ENCODE measurements around the gene RNF213. TPM values are rescaled to one million over a fixed set of nuclear protein-coding genes. Genes with fewer than 3 reads are reported as not detected.
"Not testable (repeated sequence)": the region's sequence is repeated elsewhere in the genome, so short reads cannot be mapped to it uniquely, and the experiment has no call there.

RNF213 gene
- total and polyA plus RNA-seq, 10 of the 15 experiments (the other 5 are each of a cell fraction or from before 2014, with no cell fraction given) = 18.6 to 145 (median 65.8) TPM

DNA sequence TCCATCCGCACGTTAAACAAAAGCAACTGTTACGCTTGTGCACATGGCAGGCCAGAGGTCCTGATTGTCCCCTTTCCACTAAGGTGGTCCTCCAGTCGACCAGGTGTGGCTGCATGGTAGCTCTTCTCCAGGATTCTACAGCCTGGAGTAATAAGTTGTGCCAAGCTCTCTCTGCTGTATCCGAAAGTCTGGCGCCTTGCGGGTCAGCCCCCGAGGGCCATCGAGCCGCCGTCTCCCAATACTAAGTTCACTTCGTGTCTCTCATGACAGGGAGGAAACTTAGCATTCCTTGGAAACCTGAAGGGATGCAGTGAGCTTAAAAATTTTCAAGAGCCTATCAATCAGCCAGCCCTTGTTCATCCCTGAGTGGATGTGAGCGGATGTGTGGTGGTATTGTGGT is 149.0 kb downstream of the RNF213 start (continued):
- no peak for TF ChIP-seq SUPT20H (IDR thresholded peaks at IDR 0.05; ENCODE audit: borderline replicate concordance, control insufficient read depth, low read depth, low read length)

- RAD21 ChIA-PET (ENCODE audit: unreplicated experiment); POLR2A ChIA-PET; H3K27me3 ChIP-seq (replicated peaks in 1 of 2; ENCODE audit: control insufficient read depth in 2 of 2, insufficient read depth in 2 of 2, low read length in 1 of 2); H3K4me1 ChIP-seq (ENCODE audit: control insufficient read depth, insufficient read depth, low read length); DNase-seq (ENCODE audit: low read depth, low spot score); H3K9ac ChIP-seq (ENCODE audit: control insufficient read depth, insufficient read depth, low read length); ATAC-seq; H4K20me1 ChIP-seq (ENCODE audit: control insufficient read depth, insufficient read depth); in situ Hi-C loops (cut with MboI); H3K4me3 ChIP-seq; intact Hi-C loops (cut with micrococcal nuclease; ENCODE audit: unreplicated experiment); BruUV-seq (replicated peaks); H3K79me2 ChIP-seq (ENCODE audit: control insufficient read depth, insufficient read depth, low read length); FAIRE-seq; H3K9me3 ChIP-seq (replicated peaks; ENCODE audit: control insufficient read depth, insufficient read depth, low read length); H3K27ac ChIP-seq (ENCODE audit: control insufficient read depth, insufficient read depth); H3K36me3 ChIP-seq (ENCODE audit: control insufficient read depth in 2 of 2, insufficient read depth in 2 of 2, low read length in 1 of 2); SMC1A ChIA-PET (ENCODE audit: uncharacterized antibody, unreplicated experiment); H2AFZ ChIP-seq (ENCODE audit: control insufficient read depth, low read depth, low read length); H3K4me2 ChIP-seq (ENCODE audit: control insufficient read depth, insufficient read depth); CTCF ChIA-PET: not testable (repeated sequence)
- 42% methylated on average over 16 of the region's 16 CpGs for WGBS (ENCODE audit: insufficient coverage, insufficient replicate concordance, low lambda C conversion rate, missing lambda C conversion rate)
Measured at GRCh38 chr17:80410441-80411087, 149.9 kb downstream of the RNF213 start.

- Histone ChIP-seq H3K9ac (ENCODE audit: control insufficient read depth, insufficient read depth, low read length) (no peak overlapping the region), H3K36me3 (ENCODE audit: control insufficient read depth in 2 of 2, insufficient read depth in 2 of 2, low read length in 1 of 2) (no peaks in the 10 kb centered on the region; a peak in 1 of 4 replicates), H4K20me1 (ENCODE audit: control insufficient read depth, insufficient read depth) (no peaks in the 10 kb centered on the region), H3K9me3 (replicated peaks; ENCODE audit: control insufficient read depth, insufficient read depth, low read length) (no peaks in the 10 kb centered on the region), H2AFZ (ENCODE audit: control insufficient read depth, low read depth, low read length) (no peak overlapping the region), H3K27me3 (replicated peaks in 1 of 2; ENCODE audit: control insufficient read depth in 2 of 2, insufficient read depth in 2 of 2, low read length in 1 of 2) (no peaks in the 10 kb centered on the region), H3K4me1 (ENCODE audit: control insufficient read depth, insufficient read depth, low read length) (no peaks in the 10 kb centered on the region), H3K27ac (ENCODE audit: control insufficient read depth, insufficient read depth) (no peak overlapping the region), H3K79me2 (ENCODE audit: control insufficient read depth, insufficient read depth, low read length) (peaks cover 5% of the 10 kb centered on the region), H3K4me2 (ENCODE audit: control insufficient read depth, insufficient read depth) (no peak overlapping the region), H3K4me3 (no peak overlapping the region)
- POLR2A ChIA-PET = no interaction called here
- CTCF ChIA-PET = interaction anchor here (1.2 kb wide), 1 partner anchor 218 kb away, joined by 3 read pairs; no protein-coding TSS in a partner anchor
- FAIRE-seq (no peak), DNase-seq (ENCODE audit: low read depth, low spot score) (no peak), ATAC-seq (no peak)
- RAD21 ChIA-PET (ENCODE audit: unreplicated experiment) = interaction anchor here (1.1 kb wide), 2 partner anchors 11 to 218 kb away, joined by 3 read pairs; no protein-coding TSS in a partner anchor
- BruUV-seq (replicated peaks) = no TSS peak
- WGBS (ENCODE audit: insufficient coverage, insufficient replicate concordance, low lambda C conversion rate, missing lambda C conversion rate) = 41% methylated on average over 26 of the region's 26 CpGs
- in situ Hi-C loops (cut with MboI) (no loop called here), intact Hi-C loops (cut with micrococcal nuclease; ENCODE audit: unreplicated experiment) (no loop called here)
- SMC1A ChIA-PET (ENCODE audit: uncharacterized antibody, unreplicated experiment) = interaction anchor here (0.7 to 0.9 kb wide), 2 partner anchors 29 to 217 kb away, joined by 3 read pairs; no protein-coding TSS in a partner anchor
- TF ChIP-seq NR2F1 (conservative IDR thresholded peaks at IDR 0.05) (no peak), ZNF207 (IDR thresholded peaks at IDR 0.05; ENCODE audit: borderline replicate concordance) (no peak), YBX1 (IDR thresholded peaks at IDR 0.05) (no peak), NFXL1 (IDR thresholded peaks at IDR 0.05; ENCODE audit: borderline replicate concordance) (no peak), E4F1 (IDR thresholded peaks at IDR 0.05; ENCODE audit: borderline replicate concordance, partially characterized antibody) (no peak)
- TF ChIP-seq, protein P1, sequence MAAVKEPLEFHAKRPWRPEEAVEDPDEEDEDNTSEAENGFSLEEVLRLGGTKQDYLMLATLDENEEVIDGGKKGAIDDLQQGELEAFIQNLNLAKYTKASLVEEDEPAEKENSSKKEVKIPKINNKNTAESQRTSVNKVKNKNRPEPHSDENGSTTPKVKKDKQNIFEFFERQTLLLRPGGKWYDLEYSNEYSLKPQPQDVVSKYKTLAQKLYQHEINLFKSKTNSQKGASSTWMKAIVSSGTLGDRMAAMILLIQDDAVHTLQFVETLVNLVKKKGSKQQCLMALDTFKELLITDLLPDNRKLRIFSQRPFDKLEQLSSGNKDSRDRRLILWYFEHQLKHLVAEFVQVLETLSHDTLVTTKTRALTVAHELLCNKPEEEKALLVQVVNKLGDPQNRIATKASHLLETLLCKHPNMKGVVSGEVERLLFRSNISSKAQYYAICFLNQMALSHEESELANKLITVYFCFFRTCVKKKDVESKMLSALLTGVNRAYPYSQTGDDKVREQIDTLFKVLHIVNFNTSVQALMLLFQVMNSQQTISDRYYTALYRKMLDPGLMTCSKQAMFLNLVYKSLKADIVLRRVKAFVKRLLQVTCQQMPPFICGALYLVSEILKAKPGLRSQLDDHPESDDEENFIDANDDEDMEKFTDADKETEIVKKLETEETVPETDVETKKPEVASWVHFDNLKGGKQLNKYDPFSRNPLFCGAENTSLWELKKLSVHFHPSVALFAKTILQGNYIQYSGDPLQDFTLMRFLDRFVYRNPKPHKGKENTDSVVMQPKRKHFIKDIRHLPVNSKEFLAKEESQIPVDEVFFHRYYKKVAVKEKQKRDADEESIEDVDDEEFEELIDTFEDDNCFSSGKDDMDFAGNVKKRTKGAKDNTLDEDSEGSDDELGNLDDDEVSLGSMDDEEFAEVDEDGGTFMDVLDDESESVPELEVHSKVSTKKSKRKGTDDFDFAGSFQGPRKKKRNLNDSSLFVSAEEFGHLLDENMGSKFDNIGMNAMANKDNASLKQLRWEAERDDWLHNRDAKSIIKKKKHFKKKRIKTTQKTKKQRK (IDR thresholded peaks at IDR 0.05; ENCODE audit: low read depth, low read length) = no peak
Measured at GRCh38 chr17:80413771-80414507, 153.3 kb downstream of the RNF213 start.

All from GM12878 (cell line).